ENCODE data around the gene NR3C2.

GRCh38 chr4:148229028-148229427 is 213.2 kb downstream of the NR3C2 start:
- TF ChIP-seq CTCF (IDR thresholded peaks at IDR 0.05; ENCODE audit: insufficient read depth, low read depth, low read length) (no peak), EZH2 (IDR thresholded peaks at IDR 0.05; ENCODE audit: insufficient read depth, low read length) (no peak)
